Esophagus muscularis mucosa (tissue), 4 donors: ENCODE results near the gene PTER. TPM values are rescaled to one million over a fixed set of nuclear protein-coding genes. Genes with fewer than 3 reads are reported as not detected.

Experiments used
- DNase-seq: peaks from one replicate; pipeline ENCODE4 v3.0.0-alpha.2; 2017; ENCODE audit errors: extremely low spot score
- H3K27ac ChIP-seq, 4 donors: fragments of 200-600 bp; sonication (generic); replicated peaks in 1 of 4; 1 replicate in 3 of 4; 2 replicates in 1 of 4; pipeline ENCODE4 v1.5.1; 2016 to 2019; ENCODE audit warnings: mild to moderate bottlenecking in 1 of 4
- H3K27me3 ChIP-seq, 4 donors: fragments of 200-600 bp; sonication (generic); one replicate each; pipeline versions ENCODE4 v1.5.1 to v1.6.0; 2016 to 2019
- H3K36me3 ChIP-seq, 4 donors: fragments of 200-600 bp; sonication (generic); one replicate each; pipeline ENCODE4 v1.5.1; 2016 to 2019
- H3K4me1 ChIP-seq, 4 donors: fragments of 200-600 bp; sonication (generic); one replicate each; pipeline ENCODE4 v1.5.1; 2016 to 2019
- H3K4me3 ChIP-seq, 4 donors: fragments of 200-600 bp; sonication (generic); 1 replicate in 2 of 4; 2 replicates in 2 of 4; pipeline ENCODE4 v1.5.1; 2016 to 2019; ENCODE audit warnings: mild to moderate bottlenecking in 4 of 4, moderate library complexity in 1 of 4
- H3K9me3 ChIP-seq, 4 donors: fragments of 200-600 bp; sonication (generic); 1 replicate in 3 of 4; 2 replicates in 1 of 4; pipeline ENCODE4 v1.5.1; 2016 to 2019
- EP300 ChIP-seq: sonication (generic); formaldehyde crosslinking; IDR thresholded peaks from one replicate; pipeline ENCODE4 v1.6.1; 2017; ENCODE audit warnings: antibody characterized with exemption
- POLR2A ChIP-seq: fragments of 450-650 bp; IDR thresholded peaks from one replicate; pipeline ENCODE4 v1.6.1; 2017; ENCODE audit warnings: antibody characterized with exemption, moderate library complexity, mild to moderate bottlenecking, low read depth
- POLR2AphosphoS5 ChIP-seq, 2 donors: sonication (generic); formaldehyde crosslinking; IDR thresholded peaks; one replicate each; pipeline ENCODE4 v1.6.1; 2017; ENCODE audit warnings: antibody characterized with exemption in 2 of 2
- WGBS: methylation state at CpG from one replicate; pipeline ENCODE4 v1.1.5; 2018; 5-methylcytosine and 5-hydroxymethylcytosine counted together
- intact Hi-C: fragments of 100-400 bp; cut with DNase I; formaldehyde crosslinking; loops from one replicate; pipeline ENCODE4 v1.15.1; 2023
- total RNA-seq, 4 donors: library from RNA; depleted of rRNA; stranded (reverse); fragments of >200 nt; gene quantifications; one replicate each; pipeline versions ENCODE4 v1.1.0 to v1.2.1, GENCODE V29; 2016
- TF ChIP-seq, protein P1 (sequence below), 3 experiments: fragments of 200-600 bp in 2 of 3; fragments of 450-650 bp in 1 of 3; sonication (generic) in 2 of 3; IDR thresholded peaks; one replicate each; pipeline ENCODE4 v1.5.1; 2017 to 2019; ENCODE audit warnings: antibody characterized with exemption in 3 of 3, mild to moderate bottlenecking in 2 of 3, moderate library complexity in 1 of 3

PTER gene
- total RNA-seq, 4 donors from 2014 or later: 8.1 to 10.4 (median 9.8) TPM

DNA sequence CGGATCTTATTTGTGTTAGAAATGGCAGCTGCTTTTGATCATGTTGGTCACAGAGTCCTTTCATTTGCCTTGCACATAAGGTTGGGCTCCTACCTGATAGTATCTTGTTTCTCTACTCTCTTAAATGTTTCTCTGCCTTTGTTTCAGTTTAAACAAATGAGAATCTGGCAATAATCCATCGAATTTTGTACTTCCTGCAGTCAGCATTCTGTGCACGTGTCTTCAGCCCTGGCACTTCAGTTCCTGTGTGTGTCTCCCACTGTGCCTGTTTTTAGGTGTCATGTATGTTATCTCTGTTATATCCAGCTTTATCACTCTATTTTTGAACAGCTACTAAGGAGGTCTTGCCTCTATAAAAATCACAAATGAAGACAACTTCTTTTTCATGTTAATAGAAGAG is 28.4 kb upstream of the PTER start:
- DNase-seq: no peak
- no peak overlapping the region for H3K27ac ChIP-seq
- no peak overlapping the region for H3K4me3 ChIP-seq
- H3K9me3 ChIP-seq: no peaks in the 10 kb centered on the region
- WGBS: 17% methylated on average over 3 of the region's 3 CpGs
- intact Hi-C loops: no loop called here
- H3K4me1 ChIP-seq: no peaks in the 10 kb centered on the region
- no peaks in the 10 kb centered on the region for H3K36me3 ChIP-seq
- TF ChIP-seq EP300: no peak
- TF ChIP-seq, protein P1, sequence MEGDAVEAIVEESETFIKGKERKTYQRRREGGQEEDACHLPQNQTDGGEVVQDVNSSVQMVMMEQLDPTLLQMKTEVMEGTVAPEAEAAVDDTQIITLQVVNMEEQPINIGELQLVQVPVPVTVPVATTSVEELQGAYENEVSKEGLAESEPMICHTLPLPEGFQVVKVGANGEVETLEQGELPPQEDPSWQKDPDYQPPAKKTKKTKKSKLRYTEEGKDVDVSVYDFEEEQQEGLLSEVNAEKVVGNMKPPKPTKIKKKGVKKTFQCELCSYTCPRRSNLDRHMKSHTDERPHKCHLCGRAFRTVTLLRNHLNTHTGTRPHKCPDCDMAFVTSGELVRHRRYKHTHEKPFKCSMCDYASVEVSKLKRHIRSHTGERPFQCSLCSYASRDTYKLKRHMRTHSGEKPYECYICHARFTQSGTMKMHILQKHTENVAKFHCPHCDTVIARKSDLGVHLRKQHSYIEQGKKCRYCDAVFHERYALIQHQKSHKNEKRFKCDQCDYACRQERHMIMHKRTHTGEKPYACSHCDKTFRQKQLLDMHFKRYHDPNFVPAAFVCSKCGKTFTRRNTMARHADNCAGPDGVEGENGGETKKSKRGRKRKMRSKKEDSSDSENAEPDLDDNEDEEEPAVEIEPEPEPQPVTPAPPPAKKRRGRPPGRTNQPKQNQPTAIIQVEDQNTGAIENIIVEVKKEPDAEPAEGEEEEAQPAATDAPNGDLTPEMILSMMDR (IDR thresholded peaks at IDR 0.05): no peak
- TF ChIP-seq POLR2AphosphoS5 (IDR thresholded peaks at IDR 0.05): no peak
- TF ChIP-seq POLR2A: no peak
- H3K27me3 ChIP-seq: peaks cover 0 to 15% (median 0%) of the 10 kb centered on the region in 4 donors

DNA sequence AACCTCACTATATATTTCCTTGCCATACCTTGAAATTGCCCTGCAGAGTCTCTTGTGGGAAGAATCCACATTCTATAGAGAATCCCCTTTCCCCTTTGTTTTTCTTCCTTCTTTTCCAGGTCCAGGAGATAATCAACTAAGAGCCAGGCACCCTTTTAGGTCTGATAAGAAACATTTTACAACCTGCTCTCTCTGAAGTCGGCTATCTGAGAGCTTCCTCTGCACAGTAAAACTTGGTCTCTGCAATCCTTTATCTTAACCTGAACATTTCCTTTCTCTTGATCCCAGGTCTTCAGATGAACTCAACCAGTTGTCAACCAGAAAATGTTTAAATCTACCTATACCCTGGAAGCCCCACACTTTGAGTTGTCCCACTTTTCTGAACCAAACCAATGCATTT is 19.5 kb upstream of the PTER start:
- no peak overlapping the region for H3K27ac ChIP-seq
- no peaks in the 10 kb centered on the region for H3K4me1 ChIP-seq
- TF ChIP-seq POLR2AphosphoS5 (IDR thresholded peaks at IDR 0.05) (no peak), EP300 (no peak), POLR2A (no peak)
- TF ChIP-seq, protein P1 (IDR thresholded peaks at IDR 0.05): no peak
- H3K27me3 ChIP-seq: peaks cover 0 to 18% (median 0%) of the 10 kb centered on the region in 4 donors
- H3K4me3 ChIP-seq: no peak overlapping the region
- no peaks in the 10 kb centered on the region for H3K36me3 ChIP-seq
- DNase-seq: no peak
- H3K9me3 ChIP-seq: no peaks in the 10 kb centered on the region
- intact Hi-C loops: no loop called here
- WGBS: 41% methylated on average over 1 of the region's 1 CpG

DNA sequence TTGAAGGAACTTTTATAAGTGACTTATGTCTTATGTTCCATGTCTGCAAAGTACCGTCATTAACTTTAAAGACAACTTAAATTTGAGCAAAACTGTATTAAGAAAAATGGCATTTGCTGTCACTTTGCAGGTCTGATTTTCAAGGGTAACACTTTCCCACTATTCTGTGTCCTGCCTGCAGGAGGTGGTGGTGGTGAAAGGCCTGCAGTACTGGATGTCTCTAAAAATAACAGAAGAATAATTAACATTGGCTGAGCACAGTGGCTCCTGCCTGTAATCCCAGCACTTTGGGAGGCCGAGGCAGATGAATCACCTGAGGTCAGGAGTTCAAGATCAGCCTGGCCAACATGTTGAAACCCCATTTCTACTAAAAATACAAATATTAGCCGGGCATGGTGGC is 13.2 kb upstream of the PTER start:
- no peaks in the 10 kb centered on the region for H3K4me1 ChIP-seq
- peaks cover 0 to 4% (median 0%) of the 10 kb centered on the region in 4 donors for H3K9me3 ChIP-seq
- TF ChIP-seq, protein P1 (IDR thresholded peaks at IDR 0.05): no peak
- no peak for TF ChIP-seq POLR2A
- TF ChIP-seq POLR2AphosphoS5 (IDR thresholded peaks at IDR 0.05): no peak
- no peak for TF ChIP-seq EP300
- H3K27ac ChIP-seq: no peak overlapping the region
- H3K36me3 ChIP-seq: no peaks in the 10 kb centered on the region
- 80% methylated on average over 3 of the region's 3 CpGs for WGBS
- intact Hi-C loops: no loop called here
- DNase-seq: no peak
- H3K4me3 ChIP-seq: no peak overlapping the region
- peaks cover 0 to 10% (median 0%) of the 10 kb centered on the region in 4 donors for H3K27me3 ChIP-seq

DNA sequence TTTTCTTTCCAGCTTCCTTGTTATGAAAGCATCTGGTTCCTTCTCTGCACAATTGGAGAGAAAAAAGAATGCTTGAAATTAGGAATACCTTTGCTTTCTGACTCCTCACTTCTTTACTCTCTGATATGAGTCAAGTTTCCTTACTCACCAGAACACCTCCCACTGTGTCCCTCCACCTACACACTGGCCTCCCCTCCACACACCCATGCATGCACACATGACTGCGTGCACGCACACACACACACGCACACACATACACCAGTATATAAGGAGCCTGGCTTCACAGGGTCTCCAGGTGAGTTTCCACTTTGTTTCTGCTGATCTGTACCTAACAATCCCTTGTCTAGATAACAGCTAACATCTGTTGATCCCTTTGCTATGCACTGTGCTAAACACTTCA is 11.4 kb upstream of the PTER start:
- no peaks in the 10 kb centered on the region for H3K36me3 ChIP-seq
- H3K4me1 ChIP-seq: no peaks in the 10 kb centered on the region
- TF ChIP-seq EP300 (no peak), POLR2AphosphoS5 (IDR thresholded peaks at IDR 0.05) (no peak), POLR2A (no peak)
- TF ChIP-seq, protein P1 (IDR thresholded peaks at IDR 0.05): no peak
- peaks cover 0 to under 1% (median 0%) of the 10 kb centered on the region in 4 donors for H3K27me3 ChIP-seq
- H3K4me3 ChIP-seq: no peak overlapping the region
- intact Hi-C loops: no loop called here
- H3K27ac ChIP-seq: no peak overlapping the region
- WGBS: 94% methylated on average over 3 of the region's 3 CpGs
- no peak for DNase-seq
- peaks cover 0 to 4% (median 0%) of the 10 kb centered on the region in 4 donors for H3K9me3 ChIP-seq

DNA sequence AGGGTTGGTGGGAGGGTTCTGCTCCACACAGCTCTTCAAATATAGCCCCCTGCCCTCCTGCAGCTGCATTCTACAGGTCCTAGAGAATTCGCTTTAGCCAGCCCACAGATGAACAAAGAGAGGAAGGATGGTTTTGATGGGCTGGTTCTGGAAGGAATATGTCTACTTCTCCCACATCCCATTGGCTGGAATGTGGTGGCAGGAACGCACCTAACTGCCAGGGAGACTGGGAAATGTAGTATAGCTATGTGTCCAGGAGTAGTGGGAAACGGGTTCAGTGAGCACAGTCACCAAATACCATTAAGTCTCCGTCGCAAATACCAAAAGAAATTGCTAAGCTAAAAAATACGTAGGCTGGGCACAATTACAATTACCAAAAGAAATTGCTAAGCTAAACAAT is 7.3 kb upstream of the PTER start:
- 92% methylated on average over 6 of the region's 6 CpGs for WGBS
- Histone ChIP-seq H3K4me3 (no peak overlapping the region), H3K36me3 (no peaks in the 10 kb centered on the region), H3K27ac (no peak overlapping the region), H3K4me1 (no peaks in the 10 kb centered on the region), H3K27me3 (no peaks in the 10 kb centered on the region), H3K9me3 (peaks cover 0 to 4% (median 0%) of the 10 kb centered on the region in 4 donors)
- DNase-seq: no peak
- intact Hi-C loops: no loop called here
- no peak for TF ChIP-seq POLR2AphosphoS5 (IDR thresholded peaks at IDR 0.05)
- TF ChIP-seq, protein P1 (IDR thresholded peaks at IDR 0.05): no peak
